Fibroblast of skin of abdomen (primary cell): Measurements from ENCODE around the gene KNCN.

ENCODE experiments used
- DNase-seq: peaks from one replicate; pipeline ENCODE4 v3.0.0-alpha.2; 2013

The KNCN gene

DNA sequence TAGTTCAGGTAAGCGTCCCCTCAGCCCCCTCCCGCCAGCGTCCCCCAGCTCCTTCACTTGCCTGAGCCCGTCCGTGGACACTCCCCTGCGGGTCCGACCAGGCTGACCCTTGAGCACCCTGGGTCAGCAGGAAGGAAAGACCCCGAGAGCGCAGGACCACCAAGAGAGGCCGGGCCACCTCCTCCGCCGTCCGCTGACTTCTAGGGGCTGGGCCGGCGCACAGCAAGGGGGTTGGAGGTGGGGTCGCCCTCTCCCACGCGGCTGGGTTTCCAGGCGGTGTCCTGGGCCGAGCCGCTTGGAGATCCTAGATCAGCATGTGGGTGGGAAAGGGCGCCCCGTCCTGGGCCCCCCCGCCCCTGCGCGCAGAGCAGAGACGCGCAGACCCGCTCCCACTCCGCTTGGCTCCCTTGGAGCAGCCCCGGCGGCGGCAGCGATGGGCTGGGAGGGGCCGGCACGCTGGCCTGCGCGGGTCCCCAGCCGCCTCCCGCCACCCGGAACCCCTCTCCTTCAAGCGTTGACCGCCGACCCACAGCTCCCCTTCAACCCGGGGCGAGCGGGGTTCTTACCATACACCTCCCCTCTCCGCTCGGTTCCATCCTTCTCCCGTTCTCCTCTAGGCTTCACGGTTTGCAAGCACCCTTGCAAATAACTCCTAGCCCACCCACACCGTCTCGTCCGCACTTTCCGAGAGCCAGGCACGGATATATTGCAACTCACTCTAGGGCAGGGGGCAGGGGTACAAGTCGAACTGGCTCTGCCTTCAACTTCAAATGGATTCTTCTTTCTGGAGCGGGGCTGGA lies 7.5 kb downstream of the KNCN start:
- no peak for DNase-seq

- DNase-seq, result no peak
These were observed 8.1 kb downstream of the KNCN start for GRCh38 chr1:46543382-46543760.

DNA sequence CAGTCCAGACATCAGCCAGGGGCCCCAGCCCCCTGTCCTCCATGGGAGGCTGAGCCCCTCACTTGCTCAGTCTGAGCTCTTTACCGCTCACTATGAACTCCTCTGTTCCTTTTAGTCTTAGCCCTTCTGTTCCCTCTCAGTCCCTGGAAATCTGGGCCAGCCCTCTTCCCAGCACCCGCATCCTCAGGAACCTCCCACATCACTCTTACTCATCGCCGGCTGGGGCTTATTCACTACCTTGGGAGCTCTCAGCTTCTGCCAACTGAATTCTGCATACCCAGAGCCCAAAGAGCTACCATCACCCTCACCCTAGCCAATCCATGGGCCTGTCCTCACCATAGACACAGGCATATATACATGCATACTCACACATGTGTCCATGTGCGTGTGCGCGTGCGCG lies 11.5 kb downstream of the KNCN start:
- DNase-seq, result peak; percentile 70

GRCh38 chr1:46538147-46538546 lies 13.3 kb downstream of the KNCN start:
- no peak for DNase-seq

- no peak for DNase-seq
These were observed 13.8 kb downstream of the KNCN start for GRCh38 chr1:46537651-46538050.

GRCh38 chr1:46536527-46536926 lies 14.9 kb downstream of the KNCN start:
- no peak for DNase-seq

GRCh38 chr1:46535063-46535462 lies 16.4 kb downstream of the KNCN start:
- no peak for DNase-seq

GRCh38 chr1:46533179-46533864 lies 18.1 kb downstream of the KNCN start:
- DNase-seq, result peak; percentile 44

GRCh38 chr1:46532498-46533178 lies 18.8 kb downstream of the KNCN start:
- peak; percentile 61 for DNase-seq

- no peak for DNase-seq
These were observed 19.4 kb downstream of the KNCN start for GRCh38 chr1:46532095-46532494.

GRCh38 chr1:46530791-46531409 lies 20.5 kb downstream of the KNCN start:
- no peak for DNase-seq

DNA sequence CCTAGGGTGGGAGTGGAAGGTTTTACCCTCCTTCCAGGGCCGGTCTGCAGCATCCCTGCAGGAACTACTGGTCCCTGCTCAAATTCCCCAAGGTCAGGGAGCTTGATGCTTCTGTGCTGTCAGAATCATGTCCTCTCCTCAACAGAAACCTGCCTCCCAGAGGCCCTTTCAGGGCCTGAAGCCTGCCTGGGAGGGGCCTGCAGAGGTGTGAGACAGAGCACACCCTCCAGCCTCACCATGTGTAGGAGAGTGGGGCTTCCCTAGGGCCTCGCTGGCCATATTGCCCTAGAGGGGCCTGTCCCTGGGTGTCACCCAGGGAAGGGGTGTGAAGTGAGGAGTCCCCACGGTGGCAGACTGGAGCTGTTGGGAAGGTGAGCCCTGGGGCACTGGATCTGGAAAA lies 21.1 kb downstream of the KNCN start:
- DNase-seq, result no peak

DNA sequence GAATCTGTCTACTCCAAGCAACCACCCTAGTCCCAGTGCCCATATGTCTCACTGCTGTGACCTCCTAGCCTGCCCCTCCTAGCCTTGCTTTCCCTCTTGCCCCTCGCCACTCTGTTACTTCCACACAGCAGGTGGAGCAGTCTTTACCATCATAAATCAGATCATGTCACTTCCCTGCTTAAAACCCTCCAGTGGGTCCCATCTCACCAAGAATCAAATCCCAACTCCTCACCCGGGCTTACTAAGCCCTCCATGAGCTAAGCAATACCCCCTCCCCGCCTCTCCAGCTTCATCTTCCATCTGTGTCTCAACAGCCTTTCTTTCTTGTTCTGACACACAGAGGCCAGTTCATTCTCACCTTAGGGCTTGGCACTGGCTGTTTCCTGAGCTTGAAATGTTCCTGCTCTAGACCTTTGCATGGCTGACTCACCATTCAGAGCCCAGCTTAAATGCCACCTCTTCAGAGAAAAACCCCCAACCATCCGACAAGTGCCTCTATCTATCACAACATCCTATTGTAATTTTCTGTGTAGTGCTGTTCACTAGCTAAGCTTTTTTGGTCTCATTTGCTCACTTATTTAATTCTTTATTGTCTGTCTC lies 22.3 kb downstream of the KNCN start:
- no peak for DNase-seq

DNA sequence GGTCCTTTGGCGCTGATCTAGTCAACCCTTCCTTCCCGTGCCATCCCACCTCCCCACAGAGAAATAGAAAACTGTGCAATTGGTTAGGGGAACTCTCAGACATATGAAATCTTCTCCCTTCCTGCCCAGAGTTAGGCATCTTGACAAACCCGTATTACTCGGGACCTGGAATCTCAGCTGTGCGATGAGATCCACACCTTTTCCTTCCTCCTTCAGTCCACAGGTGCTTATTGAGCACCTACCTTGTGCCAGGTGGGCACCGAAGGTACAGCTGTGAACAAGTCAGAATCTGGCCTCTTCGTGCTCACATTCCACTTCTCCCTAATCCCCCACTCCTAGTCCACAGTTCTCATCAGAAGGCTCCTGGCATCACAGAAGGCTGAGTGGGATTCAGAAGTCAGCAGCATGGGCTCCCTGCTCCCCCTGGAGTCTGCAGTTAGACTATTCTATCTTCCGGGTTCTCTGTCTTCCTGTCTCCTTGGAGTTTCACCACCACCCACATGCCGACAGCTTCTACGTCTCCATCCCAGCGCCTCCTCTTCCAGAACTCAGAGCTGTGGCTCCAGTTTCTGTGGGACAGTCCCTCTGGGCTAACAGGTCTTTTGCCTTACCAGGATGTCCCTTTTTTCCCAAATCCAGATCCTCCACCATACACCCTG lies 23.0 kb downstream of the KNCN start:
- DNase-seq, result peak; percentile 32

- DNase-seq, result peak; percentile 67
These were observed 23.8 kb downstream of the KNCN start for GRCh38 chr1:46527474-46528296.

DNA sequence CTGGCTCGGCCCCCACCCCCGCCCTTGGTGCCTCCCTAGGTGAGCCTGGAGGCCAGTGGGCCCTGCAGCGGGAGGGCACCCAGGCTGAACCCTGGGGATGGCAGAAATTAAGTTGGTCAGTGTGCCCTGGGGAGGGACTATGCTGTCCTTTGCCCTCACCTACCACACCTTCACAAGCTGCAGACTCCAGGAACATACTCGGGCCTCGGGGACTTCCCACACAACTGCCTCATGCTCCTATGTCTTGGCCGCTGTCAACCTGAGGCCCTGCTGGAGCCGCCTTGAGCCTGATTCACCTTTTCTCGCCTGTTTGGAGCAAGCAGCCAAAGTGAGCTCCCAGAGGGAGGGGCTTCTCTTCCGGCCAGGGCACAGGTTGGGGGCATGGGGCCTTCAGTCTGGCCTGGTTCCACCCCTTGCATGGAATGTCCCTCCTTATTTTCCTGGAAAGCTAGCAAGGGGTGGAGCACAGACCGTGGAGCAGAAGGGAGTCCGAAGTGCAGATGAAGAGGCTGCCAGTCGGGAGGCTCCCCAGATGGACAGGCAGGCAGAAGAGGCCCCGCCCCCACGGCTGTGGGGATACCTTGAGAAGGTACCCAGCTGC lies 24.7 kb downstream of the KNCN start:
- DNase-seq, result no peak

DNA sequence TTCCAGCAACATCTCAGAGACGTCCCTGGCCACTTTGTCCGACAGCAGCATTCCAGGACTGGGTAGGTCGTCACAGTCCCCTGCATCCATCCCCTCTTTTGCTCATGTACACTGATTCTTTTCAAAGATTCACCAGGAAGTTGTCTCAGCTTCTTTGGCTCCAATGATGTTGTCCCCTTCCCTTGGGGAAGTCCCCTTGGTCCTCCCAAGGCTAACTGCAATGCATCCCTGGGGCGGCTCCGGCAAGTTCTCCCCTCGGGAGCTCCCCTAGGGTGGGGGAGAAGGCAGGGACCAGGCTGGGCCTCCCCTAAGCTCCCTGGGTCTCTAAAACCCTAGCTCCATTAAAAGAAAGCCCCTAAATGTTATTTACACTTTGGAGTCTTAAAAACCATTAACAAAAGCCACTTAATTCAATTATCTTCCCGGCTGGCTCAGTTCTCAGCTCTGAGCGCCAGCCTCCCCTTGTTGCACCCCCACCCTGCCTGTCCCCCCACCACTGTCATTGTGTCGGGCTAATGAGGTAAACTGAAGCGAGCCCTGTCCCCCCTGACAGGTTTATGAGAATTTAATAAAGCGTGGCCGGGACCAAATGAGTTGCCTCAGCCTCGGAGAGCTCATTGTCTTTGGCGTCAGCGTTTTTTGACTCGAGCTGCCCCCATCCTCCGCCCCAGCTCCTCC lies 25.3 kb downstream of the KNCN start:
- no peak for DNase-seq

GRCh38 chr1:46525253-46525983 lies 26.0 kb downstream of the KNCN start:
- DNase-seq, result no peak

GRCh38 chr1:46524843-46525242 lies 26.6 kb downstream of the KNCN start:
- no peak for DNase-seq
